Measurements from ENCODE around the gene RMDN2. TPM values are rescaled to one million over a fixed set of nuclear protein-coding genes. Genes with fewer than 3 reads are reported as not detected.

RMDN2 gene
- polyA plus RNA-seq, 3 donors, result 11.5 to 13.1 (median 12.4) TPM

DNA sequence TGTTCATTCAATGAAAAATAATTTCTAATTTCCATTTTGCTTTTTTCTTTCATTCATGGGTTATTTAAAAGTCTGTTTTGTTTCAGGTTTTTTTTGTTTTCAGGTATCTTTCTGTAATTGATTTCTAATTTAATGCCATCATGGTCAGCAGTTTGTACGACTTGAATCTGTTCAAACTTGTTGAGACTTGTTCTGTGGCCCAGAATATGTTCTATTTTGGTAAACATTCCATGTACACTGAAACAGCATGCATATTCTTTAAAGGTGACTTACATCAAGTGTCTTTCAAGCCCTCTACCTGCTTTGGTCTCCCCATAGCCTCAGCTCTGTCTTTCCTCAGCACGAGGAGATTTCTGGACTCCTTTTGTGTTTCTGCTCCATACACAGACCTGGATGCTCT, 101.8 kb downstream of the RMDN2 start:
- DNase-seq (ENCODE audit: extremely low read depth in 1 of 11, low read depth in 9 of 11, low spot score in 4 of 11), result no peak

DNA sequence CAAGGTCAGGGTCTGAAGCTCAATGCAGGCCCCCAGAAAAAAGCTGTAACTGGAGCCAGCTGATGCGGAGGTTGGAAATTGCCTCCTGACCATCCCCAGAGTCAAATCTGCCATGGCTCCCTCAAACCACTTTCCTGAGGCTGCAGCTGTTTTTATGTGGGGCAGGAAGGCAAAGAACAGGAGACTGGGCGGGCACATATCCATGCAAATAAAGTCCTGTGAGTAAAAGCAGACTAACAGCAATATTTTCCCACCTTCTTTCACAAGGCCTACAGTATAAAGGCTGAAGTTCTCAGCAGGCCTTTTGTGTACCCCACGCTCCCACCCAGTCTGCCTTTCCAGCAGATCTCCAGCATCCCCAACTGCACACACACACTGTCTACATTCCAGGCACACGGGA, 103.7 kb downstream of the RMDN2 start:
- DNase-seq (ENCODE audit: extremely low read depth in 1 of 11, low read depth in 9 of 11, low spot score in 4 of 11), result no peak

DNA sequence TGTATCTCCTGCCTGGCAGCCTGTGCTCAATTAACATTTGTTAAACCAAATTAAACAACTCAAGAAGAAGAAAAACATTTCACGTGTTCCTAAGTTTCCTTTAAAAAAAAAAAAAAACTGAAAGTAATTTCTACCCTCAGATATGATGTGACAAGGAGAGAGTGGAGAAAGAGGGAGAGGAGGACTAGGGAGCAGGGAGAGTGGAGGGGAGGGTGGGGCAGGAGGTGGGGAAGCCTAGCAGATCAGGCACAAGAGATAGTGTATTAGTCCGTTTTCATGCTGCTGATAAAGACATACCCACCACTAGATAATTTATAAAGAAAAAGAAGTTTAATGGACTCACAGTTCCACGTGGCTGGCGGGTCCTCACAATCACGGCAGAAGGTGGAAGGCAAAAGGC, 104.4 kb downstream of the RMDN2 start:
- DNase-seq (ENCODE audit: extremely low read depth in 1 of 11, low read depth in 9 of 11, low spot score in 4 of 11), result no peak

DNA sequence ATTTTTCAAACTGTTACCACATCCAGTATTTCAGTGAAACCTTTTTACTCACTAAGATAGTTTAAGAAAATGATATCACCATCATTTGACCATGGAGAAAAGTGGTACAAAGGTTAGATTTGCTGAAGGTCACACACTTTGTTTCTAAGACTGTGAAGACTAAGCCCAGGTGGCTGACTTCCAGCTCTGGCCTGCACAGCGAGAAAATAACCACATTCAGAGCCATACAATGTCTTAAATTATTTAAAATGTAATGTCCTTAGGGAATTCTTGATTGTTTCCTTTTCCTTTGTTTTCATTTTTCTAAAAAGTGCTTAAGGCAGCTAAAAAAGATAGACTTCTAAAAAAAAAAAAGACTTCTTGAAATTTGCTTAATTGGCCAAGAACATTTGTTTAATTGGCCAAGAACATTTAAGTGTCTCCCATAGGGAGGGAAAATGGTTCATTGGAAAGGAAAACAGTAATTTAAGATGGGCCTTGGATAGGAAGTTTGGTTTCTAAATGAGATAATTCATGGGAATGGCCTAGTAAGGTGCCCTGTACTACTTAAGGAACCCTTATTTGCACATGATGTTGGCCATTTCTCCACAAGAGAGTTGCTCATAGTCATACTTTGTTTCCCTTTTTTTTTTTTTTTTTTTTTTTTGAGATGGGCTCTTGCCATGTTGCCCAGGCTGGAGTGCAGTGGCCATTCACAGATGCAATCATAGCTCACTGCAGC, 105.7 kb downstream of the RMDN2 start:
- peak in 3 of 11 donors; percentile 19 to 36 (median 24) for DNase-seq (ENCODE audit: extremely low read depth in 1 of 11, low read depth in 9 of 11, low spot score in 4 of 11)

DNA sequence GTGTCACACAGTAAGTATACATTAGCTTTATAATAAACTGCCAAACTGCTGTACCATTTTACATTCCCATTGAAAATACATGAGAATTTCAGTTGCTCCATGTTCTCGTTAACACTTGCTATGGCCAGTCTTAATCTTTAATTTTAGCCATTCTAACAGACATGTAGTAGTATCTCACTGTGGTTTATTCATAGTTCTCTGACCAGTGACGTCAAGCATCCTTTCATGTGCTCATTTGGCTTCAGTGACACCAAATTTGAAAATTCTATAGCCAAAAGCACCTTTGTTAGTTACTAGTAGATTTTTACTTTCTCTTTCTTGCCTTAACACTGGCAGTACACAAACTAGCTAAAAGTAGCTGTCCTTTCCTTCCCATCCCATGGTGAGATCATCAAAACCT, 107.9 kb downstream of the RMDN2 start:
- no peak for DNase-seq (ENCODE audit: extremely low read depth in 1 of 11, low read depth in 9 of 11, low spot score in 4 of 11)

DNA sequence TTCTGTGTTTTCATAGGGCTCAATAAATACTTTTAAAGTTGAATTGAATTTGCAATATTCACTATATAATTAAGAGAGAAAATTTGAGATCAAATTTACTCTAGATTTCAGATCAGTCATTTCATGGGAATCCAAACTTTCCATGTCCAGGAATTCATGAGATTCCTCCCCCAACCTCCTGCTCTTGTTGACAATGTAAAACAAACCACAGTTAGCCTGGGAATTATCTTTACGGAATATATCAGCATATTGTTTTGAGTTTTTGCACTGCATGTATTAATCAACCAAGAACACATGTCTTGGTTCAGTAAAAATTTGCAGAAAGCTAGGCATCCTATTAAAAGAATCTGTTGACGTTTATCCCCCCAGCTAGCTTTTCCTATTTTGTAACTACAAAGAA, 108.6 kb downstream of the RMDN2 start:
- DNase-seq (ENCODE audit: extremely low read depth in 1 of 11, low read depth in 9 of 11, low spot score in 4 of 11), result no peak

DNA sequence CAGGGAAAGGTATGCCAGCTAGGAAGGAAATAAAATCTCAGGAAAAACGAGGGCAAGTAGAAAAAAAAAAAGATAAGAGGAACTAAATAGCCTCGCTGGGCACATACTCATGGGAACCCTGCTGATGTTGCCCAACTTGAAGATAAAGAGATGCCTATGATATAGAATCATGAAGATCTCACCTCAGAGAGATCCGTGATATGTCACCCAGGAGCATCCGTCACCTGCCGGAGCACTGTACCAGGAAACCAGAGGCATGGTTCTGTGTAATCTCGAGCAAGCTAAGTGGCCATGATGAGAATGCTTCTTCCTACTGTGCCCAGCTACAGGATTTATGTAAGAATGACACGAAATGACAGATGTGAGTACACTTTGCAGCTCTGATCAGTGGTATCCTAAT, 110.9 kb downstream of the RMDN2 start:
- DNase-seq (ENCODE audit: extremely low read depth in 1 of 11, low read depth in 9 of 11, low spot score in 4 of 11), result no peak

DNA sequence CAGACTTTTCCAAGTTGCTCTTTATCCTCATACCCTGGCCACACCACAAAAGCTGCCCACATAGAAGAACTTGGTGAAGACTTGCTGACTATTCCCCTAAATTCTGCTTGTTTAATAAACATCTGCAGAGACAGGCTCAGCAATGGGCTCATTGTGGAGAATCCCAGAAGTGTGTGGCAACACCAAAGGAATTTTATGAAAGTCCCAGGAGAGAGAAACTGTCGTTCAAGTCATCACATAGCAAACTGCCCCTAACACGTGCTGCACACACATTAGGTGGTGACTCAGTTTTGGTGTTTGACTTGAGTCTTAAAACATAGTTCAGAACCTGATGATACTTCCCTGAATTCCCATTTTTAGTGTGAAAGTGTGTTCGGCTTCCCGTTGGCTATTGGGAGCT, 112.2 kb downstream of the RMDN2 start:
- DNase-seq (ENCODE audit: extremely low read depth in 1 of 11, low read depth in 9 of 11, low spot score in 4 of 11), result no peak

DNA sequence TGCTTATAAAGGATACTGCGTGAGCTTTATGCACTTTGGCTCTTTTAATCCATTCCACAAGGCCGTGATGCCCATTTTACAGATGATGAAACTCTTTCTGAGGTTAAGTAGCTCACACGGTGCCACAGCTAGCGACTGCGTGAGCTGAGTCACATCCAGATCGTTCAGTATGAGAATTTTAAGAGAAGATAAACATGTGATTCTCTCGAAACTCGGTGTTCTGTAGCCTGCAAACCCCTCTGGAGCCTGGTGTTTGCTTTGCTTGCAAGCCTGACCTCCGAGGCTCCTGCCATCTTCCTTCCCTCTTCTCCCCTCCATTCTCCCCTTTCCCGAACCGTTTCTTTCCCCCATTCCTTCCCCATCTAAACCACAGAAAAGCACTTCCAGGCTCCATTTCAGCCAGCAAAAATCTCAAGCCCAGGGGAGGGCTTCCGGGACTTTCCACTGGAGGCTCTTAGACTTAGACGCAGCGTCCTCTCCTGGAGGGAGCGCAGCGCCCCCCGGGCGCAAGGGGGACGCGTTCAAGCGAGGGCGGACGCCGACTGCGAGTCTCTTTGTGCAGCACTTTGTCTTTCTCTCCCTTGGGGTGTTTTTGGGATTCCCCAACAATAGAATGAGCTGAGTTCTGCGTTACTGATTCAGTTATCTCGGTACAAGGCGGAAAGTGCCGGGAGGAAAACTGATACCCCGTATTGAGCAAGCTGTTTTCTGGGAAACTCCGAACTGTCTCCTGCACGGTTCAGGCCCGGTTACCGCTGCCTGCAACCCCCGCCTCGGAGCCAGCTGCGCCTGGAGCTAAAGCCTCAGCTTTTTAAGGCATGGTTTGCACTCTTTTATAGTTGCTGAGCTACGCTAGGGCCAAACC, 112.9 kb downstream of the RMDN2 start:
- DNase-seq (ENCODE audit: extremely low read depth in 1 of 11, low read depth in 9 of 11, low spot score in 4 of 11), result peak; percentile 41 to 76 (median 57)

DNA sequence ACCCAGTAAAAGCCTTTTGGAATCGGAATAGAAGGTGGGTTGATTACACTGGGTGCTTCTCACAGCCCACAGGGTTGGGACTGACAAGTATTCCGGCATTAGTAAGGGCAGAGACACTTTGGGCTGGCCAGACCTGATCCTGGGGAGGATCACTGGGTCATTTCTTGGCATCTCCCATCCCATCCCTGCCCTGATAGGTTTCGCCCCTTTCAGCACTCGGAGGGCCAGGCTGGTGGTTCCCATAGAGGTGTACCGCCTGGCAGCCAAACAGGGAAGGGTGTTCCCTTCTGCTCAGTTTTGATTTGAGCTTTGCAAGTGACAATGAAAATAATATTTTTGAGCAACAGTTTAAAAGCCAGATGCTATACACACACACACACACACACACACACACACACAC, 113.6 kb downstream of the RMDN2 start:
- no peak for DNase-seq (ENCODE audit: extremely low read depth in 1 of 11, low read depth in 9 of 11, low spot score in 4 of 11)

DNA sequence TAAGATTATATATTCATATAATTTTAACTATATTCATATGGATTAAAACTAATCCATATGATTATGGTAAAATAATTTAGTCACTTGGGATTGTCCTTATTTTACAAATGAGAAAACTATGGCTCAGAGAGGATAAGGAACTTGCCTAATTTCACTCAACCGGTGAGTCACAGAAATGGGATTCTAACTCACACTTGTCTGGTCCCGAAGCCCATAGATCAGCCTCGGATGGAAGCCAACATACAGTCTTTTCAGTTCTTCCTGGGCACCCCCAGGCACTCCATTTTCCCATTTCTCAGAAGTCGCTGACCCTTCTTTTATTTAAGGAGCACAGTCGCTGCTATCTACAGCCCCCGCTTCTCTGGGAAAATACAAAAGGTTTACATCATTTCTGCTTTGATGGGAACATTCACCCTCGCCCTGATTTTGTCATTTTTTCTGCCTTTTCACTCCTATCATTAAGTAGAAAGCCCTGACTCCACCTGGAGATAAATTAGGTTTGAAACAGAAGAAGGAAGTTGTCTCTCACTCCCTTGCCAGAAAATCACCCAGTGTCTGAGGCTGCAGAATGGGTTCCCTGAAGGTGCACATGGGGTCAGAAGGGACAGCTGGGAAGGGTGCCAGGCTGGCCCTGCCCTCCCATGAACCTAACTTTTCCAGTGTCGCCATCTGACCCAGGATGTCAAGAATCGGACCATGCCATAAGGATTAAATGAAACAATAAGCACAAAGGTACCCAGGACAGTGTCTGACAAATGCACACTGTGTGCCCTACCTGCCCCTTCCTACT, 114.2 kb downstream of the RMDN2 start:
- DNase-seq (ENCODE audit: extremely low read depth in 1 of 11, low read depth in 9 of 11, low spot score in 4 of 11), result no peak

DNA sequence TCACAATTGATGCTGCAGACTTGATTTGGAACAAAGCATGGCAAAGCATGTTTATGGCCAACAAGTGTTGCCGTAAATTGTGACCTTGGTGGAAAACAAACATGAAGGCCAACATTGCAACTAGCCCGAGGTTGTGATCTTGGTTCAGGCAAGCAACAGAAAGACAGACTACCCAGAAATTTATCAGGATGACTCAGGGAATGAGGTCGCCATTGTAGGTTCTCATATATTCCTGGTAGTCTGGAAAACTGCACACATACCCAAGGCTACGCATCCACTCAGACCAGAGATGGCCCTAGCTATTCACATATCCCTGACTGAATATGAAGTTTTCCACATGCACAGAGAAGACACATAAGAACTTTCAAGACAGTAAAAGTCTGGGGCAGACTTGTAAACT, 120.7 kb downstream of the RMDN2 start:
- no peak for DNase-seq (ENCODE audit: extremely low read depth in 1 of 11, low read depth in 9 of 11, low spot score in 4 of 11)

DNA sequence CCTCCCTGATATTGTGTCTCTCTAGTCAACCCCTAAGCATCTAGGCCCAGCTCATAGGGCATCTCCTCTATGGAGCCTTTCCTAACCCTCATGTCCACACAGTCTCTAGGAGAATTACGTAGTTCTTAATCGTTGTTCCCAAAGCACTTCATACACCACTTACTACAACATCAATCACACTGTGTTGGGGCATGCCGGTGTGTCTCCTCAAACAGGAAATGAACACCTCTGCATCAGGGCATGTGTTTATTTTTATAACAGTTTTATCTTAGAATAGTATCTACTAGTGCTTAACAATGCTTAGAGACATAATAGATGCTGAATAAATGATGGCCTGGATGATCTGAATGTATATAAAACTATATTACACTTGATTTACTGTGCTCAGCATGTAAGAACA, 131.1 kb downstream of the RMDN2 start:
- no peak for DNase-seq (ENCODE audit: extremely low read depth in 1 of 11, low read depth in 9 of 11, low spot score in 4 of 11)

DNA sequence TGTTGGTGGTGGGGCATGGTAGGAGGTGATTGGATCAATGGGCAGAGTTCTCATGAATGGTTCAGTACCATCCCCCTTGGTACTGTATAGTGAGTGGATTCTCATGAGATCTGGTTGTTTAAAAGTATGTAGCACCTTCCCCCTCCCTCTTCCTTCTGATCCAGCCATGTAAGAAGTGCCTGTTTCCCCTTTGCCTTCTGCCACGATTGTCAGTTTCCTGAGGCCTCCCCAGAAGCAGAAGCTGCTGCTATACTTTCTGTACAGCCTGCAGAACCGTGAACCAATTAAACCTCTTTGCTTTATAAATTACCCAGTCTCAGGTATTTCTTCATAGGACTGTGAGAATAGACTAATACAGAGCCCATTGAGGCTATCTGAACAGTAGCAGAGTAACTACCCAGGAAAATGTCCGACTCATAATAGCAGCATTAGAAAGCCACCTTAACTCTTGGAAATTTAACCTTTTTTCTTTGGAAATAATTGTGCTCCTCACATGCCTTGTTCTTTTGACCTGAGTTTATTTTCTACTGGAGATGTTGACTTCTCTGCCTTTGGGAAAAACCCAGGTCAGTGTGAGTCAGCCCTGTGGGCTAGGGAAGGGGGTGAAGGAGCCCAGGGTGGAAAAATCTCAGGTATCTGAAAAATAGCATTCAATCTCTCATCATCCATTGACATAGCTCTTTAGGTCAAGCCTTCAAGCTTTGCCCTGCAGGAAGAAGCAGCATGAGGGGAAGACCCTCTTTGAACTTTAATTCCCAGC, 132.7 kb downstream of the RMDN2 start:
- DNase-seq (ENCODE audit: extremely low read depth in 1 of 11, low read depth in 9 of 11, low spot score in 4 of 11), result no peak

DNA sequence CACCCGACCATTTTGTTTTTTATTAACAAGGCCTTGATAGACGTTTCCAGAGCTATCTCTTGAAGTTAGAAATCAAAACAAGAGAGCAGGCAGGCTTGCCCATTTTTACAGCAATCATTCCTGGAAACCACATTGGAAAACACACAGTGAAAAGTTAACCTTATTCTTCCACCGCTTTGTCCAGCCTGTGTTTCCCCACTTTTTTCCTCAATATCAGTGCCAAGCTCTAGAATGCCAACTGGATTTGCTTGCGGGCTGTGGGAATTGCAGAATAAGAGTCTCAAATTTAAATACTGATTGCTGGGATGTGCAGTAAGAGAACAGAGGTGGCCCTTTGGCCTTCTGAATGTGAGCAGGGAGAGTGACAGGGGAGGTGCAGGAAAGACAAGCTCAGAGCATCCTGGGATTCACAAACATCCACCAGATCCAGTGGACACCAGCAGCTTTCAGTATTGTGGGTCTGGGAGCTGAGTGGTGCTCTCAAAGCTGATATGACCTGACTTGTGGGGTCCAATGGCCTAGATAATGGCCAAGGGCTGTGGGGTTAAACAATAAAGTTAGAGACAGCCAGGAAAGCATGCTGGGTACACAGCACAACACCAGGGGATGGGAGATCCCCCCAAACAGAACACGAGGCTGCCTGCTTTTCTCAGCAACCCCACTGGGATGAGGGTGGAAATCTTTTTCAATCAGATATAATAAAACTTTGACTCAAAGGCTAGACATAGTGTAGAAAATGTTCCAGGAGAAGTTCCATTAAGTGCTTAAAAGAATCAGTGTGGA, 135.3 kb downstream of the RMDN2 start:
- no peak for DNase-seq (ENCODE audit: extremely low read depth in 1 of 11, low read depth in 9 of 11, low spot score in 4 of 11)

DNA sequence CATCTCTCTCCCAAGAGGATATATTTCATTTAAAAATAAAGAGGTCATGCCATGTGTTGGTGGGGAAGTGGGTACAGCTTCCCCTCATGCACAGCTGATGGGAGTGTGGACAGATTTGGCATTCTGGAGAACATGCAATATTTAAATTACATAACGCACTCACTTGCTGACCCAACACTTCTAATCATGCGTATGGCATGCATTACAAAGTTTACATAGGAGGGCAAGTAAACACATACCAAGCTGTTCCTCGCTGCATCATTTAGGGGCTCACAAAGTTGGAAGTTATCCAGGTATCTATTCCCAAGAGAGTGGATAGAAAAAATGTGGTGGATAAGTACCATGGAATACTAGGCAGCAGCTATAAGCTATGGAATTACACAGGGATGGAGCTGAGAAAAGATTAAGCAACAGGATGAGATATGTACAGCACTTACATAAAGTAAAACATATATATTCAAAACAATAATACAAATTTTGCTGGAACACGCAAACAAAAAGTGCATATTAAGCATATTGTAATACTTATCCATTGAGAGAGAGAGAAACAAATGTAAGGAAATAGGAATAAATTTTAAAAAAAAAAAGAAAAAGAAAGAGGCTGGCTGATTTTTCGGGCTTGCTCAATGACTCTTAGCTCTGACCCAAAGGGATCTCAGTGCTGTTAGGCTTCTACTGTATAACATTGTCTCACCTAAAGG, 139.9 kb downstream of the RMDN2 start:
- DNase-seq (ENCODE audit: extremely low read depth in 1 of 11, low read depth in 9 of 11, low spot score in 4 of 11), result no peak

DNA sequence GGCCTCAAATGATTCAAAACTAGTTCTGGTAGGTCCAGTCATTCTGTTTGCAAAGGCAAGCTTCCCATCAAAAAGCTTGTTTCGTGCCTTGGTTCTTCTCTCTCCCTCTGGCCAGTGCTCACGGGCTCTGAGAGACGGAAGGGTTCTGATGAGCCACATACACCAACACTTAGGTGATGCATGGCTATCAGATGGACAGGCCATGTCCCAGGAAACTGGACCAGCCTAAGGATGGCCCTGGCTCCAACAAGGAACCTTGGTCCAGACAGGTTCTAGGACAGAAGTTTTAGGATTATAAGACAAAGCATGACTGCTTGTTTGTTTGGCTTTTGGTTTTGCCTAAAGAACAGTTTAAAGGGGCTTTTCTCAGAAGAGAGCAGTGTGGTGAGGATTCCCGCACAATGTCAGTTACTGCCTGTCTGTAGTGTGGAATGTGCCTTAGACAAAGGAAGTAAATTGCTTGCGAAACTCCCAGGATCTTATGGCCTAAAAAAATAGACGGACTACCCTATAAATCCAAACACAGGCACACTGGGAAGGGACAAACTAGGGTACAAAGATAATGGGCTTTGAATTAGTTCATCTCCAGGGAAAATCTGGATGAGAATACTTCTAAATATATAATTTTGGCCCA, 140.5 kb downstream of the RMDN2 start:
- DNase-seq (ENCODE audit: extremely low read depth in 1 of 11, low read depth in 9 of 11, low spot score in 4 of 11), result no peak

Data from renal cortex interstitium (tissue), 11 donors.